Myocyte (in vitro differentiated cells): ENCODE measurements around the gene NYAP2. TPM values are rescaled to one million over a fixed set of nuclear protein-coding genes. Genes with fewer than 3 reads are reported as not detected.

Experiments used
- DNase-seq: peaks from one replicate; pipeline ENCODE4 v3.0.0-alpha.2; 2012; ENCODE audit warnings: low read depth
- polyA plus RNA-seq: library from polyadenylated mRNA; unstranded; fragments of >200 nt; gene quantifications from one replicate; pipeline ENCODE4 v1.2.1, GENCODE V29; 2012; ENCODE audit warnings: missing spikeins
- total RNA-seq: library from RNA; depleted of rRNA; stranded (reverse); fragments of >200 nt; gene quantifications from 2 replicates; pipeline ENCODE4 v1.2.3, GENCODE V29; 2014

The NYAP2 gene
- total RNA-seq, result 0.05 TPM in 1 of 2 replicates, not detected in the other
- 0.09 TPM for polyA plus RNA-seq

- no peak for DNase-seq
Measured at GRCh38 chr2:225399504-225399903, at the start of gene NYAP2. NYAP2 (plus strand) TSS chr2:225399710; CDS start chr2:225408881, 9,171 bp downstream.

- no peak for DNase-seq
Measured at GRCh38 chr2:225353579-225354085, 45.9 kb upstream of the NYAP2 start.

- peak; percentile 56 for DNase-seq
Measured at GRCh38 chr2:225354281-225354774, 45.2 kb upstream of the NYAP2 start.

- DNase-seq, result no peak
Measured at GRCh38 chr2:225355788-225356187, 43.7 kb upstream of the NYAP2 start.

- DNase-seq, result no peak
Measured at GRCh38 chr2:225366731-225367130, 32.8 kb upstream of the NYAP2 start.

- no peak for DNase-seq
Measured at GRCh38 chr2:225367482-225367881, 32.0 kb upstream of the NYAP2 start.

- DNase-seq, result no peak
Measured at GRCh38 chr2:225378984-225379383, 20.5 kb upstream of the NYAP2 start.

- DNase-seq, result no peak
Measured at GRCh38 chr2:225379856-225380255, 19.7 kb upstream of the NYAP2 start.

- no peak for DNase-seq
Measured at GRCh38 chr2:225381609-225382008, 17.9 kb upstream of the NYAP2 start.

GRCh38 chr2:225398372-225398771 lies 1.1 kb upstream of the NYAP2 start:
- no peak for DNase-seq

- peak; percentile 70 for DNase-seq
Measured at GRCh38 chr2:225400060-225400511, 576 bp downstream of the NYAP2 start.

- DNase-seq, result no peak
Measured at GRCh38 chr2:225400546-225401400, 1.3 kb downstream of the NYAP2 start.

- no peak for DNase-seq
Measured at GRCh38 chr2:225402210-225402776, 2.8 kb downstream of the NYAP2 start.

GRCh38 chr2:225411452-225411851 lies 11.9 kb downstream of the NYAP2 start:
- DNase-seq, result no peak

GRCh38 chr2:225413786-225414185 lies 14.3 kb downstream of the NYAP2 start:
- DNase-seq, result no peak

GRCh38 chr2:225414902-225415301 lies 15.4 kb downstream of the NYAP2 start:
- DNase-seq, result no peak

- DNase-seq, result no peak
Measured at GRCh38 chr2:225415341-225415740, 15.8 kb downstream of the NYAP2 start.

GRCh38 chr2:225415792-225416191 lies 16.3 kb downstream of the NYAP2 start:
- DNase-seq, result no peak

- DNase-seq, result no peak
Measured at GRCh38 chr2:225416616-225417367, 17.3 kb downstream of the NYAP2 start.

GRCh38 chr2:225419033-225419432 lies 19.5 kb downstream of the NYAP2 start:
- no peak for DNase-seq

- DNase-seq, result no peak
Measured at GRCh38 chr2:225422145-225422544, 22.6 kb downstream of the NYAP2 start.
